ENCODE measurements around the gene RAB9A.
"Not testable (repeated sequence)": the region's sequence is repeated elsewhere in the genome, so short reads cannot be mapped to it uniquely, and the experiment has no call there.

Gene RAB9A

GRCh38 chrX:13688958-13689740, at the start of gene RAB9A:
Gene RAB9A (plus strand): TSS chrX:13689128. CDS start chrX:13708747, 19,619 bp downstream.
- peak; percentile 86 for ATAC-seq
- DNase-seq = peak; percentile 88

DNA sequence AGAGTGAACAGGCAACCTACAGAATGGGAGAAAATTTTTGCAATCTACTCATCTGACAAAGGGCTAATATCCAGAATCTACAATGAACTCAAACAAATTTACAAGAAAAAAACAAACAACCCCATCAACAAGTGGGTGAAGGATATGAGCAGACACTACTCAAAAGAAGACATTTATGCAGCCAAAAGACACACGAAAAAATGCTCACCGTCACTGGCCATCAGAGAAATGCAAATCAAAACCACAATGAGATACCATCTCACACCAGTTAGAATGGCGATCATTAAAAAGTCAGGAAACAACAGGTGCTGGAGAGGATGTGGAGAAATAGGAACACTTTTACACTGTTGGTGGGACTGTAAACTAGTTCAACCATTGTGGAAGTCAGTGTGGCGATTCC, 47.2 kb upstream of the RAB9A start:
- DNase-seq, ATAC-seq: not testable (repeated sequence)

GRCh38 chrX:13645464-13646153, 43.3 kb upstream of the RAB9A start:
- no peak for DNase-seq
- no peak for ATAC-seq

- DNase-seq (peak; percentile 47), ATAC-seq (peak; percentile 55)
These were observed 42.8 kb upstream of the RAB9A start for GRCh38 chrX:13646154-13646549.

GRCh38 chrX:13647709-13648212, 41.2 kb upstream of the RAB9A start:
- peak; percentile 51 for DNase-seq
- ATAC-seq = peak; percentile 77

DNA sequence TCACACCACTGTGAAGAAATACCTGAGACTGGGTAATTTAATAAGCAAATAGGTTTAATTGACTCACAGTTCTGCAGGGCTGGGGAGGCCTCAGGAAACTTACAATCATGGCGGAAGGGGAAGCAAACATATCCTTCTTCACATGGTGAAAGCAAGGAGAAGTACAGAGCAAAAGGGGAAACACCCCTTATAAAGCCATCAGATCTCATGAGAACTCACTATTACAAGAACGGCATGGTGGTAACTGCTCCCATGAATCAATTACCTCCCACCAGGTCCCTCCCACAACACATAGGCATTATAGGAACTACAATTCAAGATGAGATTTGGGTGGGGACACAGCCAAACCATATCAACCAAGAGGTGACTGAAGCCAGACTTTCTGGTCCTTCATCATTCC, 40.6 kb upstream of the RAB9A start:
- not testable (repeated sequence) for ATAC-seq, DNase-seq

- no peak for DNase-seq
- ATAC-seq = no peak
These were observed 39.1 kb upstream of the RAB9A start for GRCh38 chrX:13649838-13650237.

DNA sequence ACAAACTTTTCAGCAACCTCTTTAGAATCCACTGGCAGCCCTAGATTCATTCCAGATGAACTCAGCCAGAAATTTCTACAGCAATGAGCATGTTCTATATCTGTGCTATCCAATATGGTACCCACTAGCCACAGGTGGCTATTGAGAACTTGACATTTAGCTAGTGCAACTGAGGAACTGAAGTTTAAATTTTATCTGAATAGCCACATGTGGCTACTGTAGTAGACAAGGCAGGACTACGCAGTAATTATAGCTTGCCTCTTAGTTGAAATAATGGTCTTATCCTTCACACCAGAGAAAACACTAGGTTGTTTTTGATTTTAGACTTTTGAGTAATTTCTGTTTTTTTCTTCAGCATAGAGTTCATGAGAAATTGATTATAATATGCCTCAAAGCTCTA, 38.6 kb upstream of the RAB9A start:
- ATAC-seq (no peak), DNase-seq (no peak)

GRCh38 chrX:13651150-13651549, 37.8 kb upstream of the RAB9A start:
- DNase-seq (no peak), ATAC-seq (no peak)

GRCh38 chrX:13652287-13652793, 36.6 kb upstream of the RAB9A start:
- no peak for DNase-seq

DNA sequence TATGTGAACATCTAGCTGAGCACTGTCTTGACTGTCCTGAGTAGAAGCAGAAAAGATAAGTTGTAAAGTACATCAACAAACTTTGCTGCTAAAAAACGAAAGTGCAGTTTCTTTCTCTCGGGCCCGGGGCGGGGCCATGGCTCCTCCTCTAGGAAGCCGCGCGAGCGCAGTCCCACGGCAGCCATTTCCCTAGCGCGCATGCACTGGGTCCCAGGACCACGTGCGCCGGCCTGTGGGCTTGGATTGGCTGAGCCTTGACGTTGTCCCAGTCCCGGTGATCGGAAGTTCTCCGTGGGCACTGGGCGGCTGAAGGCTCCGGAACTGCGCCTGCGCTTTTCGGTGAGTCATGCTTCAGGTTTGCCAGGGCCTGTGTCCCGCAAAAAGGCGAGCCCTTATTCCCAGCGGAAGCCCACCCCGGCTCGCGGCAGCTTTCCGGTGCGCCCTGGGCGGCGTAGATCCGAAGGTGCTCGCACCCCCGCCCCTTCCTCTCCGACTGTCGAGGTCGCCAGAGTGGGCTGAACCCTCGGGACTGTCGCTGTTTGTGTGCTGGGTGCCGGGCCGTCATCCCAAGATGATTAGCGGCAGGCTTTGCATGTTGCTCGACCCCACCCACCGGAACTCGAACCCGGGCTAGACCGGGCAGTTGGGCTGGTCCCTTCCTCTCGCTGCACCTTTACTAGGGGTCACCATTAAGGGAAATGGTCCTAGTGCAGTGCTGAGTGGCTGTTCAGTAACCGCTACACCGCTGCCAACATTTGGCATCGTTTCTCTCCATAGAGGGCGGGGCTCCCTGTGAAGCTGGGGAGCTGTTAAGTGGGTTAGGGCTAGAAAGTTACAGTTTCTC, 35.9 kb upstream of the RAB9A start, which contains the start of gene TCEANC:
Gene TCEANC (plus strand): TSS at position 292 of the 844 bp plus-strand sequence. CDS start 9,368 bp downstream, outside the sequence.
- DNase-seq (peak; percentile 89), ATAC-seq (peak; percentile 97)

More at GRCh38 chrX:13652287-13652793, 36.6 kb upstream of the RAB9A start:
- no peak for ATAC-seq

DNA sequence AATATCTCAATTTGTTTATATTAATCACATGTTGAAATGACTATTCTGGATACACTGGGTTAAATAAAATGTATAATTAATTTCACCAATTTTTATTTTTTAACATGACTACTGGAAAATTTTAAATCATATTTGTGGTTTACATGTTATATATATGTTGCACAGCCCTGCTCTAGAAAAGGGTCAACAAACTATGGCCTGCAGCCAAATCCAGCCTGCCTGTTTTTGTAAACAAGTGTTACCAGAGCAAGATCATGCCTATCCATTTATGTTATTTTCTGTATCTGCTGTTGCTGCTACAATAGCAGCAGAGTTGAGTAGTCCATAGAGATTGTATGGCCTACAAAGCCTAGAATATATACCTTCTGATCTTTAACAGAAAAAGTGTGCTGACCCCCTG, 34.8 kb upstream of the RAB9A start:
- ATAC-seq = no peak
- DNase-seq = no peak

GRCh38 chrX:13655674-13656073, 33.3 kb upstream of the RAB9A start:
- ATAC-seq (no peak), DNase-seq (no peak)

DNA sequence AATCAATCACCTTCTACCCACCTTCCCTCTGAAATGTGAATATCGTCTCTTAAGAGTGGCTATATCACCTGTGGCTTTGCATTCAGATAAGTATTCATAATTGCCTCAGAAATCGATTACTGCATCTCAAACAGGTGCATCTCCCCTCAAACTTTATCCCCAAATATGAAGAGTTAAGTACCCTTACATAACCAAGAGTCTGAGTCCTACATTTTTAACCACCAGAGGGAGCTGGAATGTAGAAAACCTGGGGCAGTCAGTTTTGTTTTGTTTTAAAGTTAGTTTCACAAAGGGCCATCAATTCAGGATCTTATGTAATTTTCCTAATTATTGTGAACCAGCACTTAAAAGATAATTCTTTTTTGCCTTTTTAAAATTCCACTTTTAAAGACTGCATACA, 30.3 kb upstream of the RAB9A start:
- ATAC-seq (no peak), DNase-seq (no peak)

- no peak for DNase-seq
- ATAC-seq = no peak
These were observed 29.9 kb upstream of the RAB9A start for GRCh38 chrX:13659063-13659462.

DNA sequence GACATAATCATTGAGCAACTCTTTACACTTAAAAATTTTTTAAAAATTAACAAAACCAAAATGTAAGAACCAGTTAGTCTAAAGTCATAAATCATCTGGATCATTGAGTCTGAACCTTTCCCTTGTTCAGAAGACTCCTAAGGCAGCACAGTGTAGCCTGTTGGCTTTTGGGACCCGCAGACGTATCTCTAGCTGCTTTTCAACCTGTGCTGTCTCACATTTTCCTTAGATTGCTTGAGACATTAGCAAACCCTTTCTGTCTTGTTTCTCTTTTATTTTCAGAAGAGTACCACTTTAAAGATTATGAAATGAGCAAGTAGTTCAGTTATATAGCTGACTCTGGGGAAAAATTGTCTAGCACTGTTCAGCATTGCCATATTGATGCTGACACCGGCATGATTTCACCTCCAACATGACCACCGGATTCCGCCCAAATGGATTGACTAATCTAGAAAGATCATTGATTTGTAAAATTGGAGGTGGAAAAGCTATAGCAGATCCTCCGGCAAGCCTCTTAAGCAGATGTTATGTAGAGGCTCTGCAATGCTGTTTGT, 27.1 kb upstream of the RAB9A start:
- ATAC-seq (peak; percentile 40), DNase-seq (no peak)

DNA sequence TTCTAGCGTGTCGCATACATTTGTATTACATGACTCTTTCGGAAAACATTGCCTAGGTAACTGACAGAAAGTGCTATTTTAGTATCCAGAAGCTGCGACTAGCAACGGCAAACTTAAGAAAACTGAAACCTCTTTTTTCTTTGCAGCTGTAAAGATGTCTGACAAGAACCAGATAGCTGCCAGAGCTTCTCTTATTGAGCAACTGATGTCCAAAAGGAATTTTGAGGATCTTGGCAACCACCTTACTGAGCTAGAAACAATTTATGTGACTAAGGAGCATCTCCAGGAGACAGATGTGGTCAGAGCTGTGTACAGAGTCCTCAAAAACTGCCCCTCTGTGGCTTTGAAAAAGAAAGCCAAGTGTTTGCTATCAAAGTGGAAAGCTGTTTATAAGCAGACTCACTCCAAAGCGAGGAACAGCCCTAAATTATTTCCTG, 26.6 kb upstream of the RAB9A start:
- DNase-seq (no peak), ATAC-seq (no peak)

GRCh38 chrX:13664020-13664419, 24.9 kb upstream of the RAB9A start:
- ATAC-seq (no peak), DNase-seq (no peak)

GRCh38 chrX:13666836-13667235, 22.1 kb upstream of the RAB9A start:
- ATAC-seq = no peak
- no peak for DNase-seq

GRCh38 chrX:13667919-13668318, 21.0 kb upstream of the RAB9A start:
- no peak for ATAC-seq
- no peak for DNase-seq

DNA sequence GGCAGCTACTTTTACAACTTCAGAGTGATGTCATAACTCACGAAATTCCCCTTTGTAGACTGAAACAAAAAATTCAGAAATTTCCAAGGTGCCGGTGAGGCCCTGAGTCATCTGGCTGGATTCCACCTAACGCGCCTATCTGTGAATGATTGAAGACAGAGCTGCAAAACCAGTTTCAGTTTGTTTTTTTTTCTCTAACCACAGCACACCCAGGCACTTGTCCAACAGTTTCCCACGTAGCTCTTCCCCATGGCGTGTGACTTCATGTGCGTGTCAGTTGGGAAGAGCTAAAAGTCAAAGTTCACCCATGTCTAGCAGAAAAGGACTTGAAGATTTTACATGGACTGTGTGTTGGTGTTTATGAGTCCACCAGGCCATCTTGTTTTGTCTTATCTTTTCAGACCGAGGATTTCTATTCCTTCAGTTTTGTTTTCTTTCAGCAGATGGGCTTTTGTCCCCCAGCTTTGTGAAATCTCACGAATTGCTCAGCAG, 19.6 kb upstream of the RAB9A start:
- DNase-seq (peak; percentile 36), ATAC-seq (peak; percentile 92)
